ENCODE measurements around the gene RALGPS1. TPM values are rescaled to one million over a fixed set of nuclear protein-coding genes. Genes with fewer than 3 reads are reported as not detected.
A peak's percentile ranks its signal among the peaks of the same experiment; 100 is the strongest.

RALGPS1 gene
- total RNA-seq, 1 experiment from 2014 or later, result 0.03 TPM

GRCh38 chr9:127116957-127117356, 202.4 kb downstream of the RALGPS1 start:
- no peaks in the 10 kb centered on the region for H3K27me3 ChIP-seq
- H3K36me3 ChIP-seq, result no peaks in the 10 kb centered on the region
- no peak overlapping the region for H3K4me3 ChIP-seq
- H3K9me3 ChIP-seq, result no peaks in the 10 kb centered on the region
- no peak for DNase-seq

DNA sequence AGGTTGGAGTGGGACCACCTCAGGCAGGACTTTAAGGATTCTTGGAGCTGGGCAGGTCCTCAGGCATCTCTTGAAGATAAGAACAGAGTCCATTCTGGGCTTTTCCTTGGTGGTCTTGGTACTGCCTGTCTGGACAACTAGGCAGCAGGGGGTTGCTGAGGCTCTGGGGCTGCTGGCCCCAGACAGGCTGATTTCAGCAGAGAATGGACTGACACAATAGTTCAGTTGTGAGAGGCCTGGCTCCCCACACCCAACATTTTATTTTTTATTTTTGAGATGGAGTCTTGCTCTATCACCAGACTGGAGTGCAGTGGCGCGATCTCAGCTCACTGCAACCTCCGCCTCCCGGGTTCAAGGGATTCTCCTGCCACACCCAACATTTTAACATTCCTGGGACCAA, 203.2 kb downstream of the RALGPS1 start:
- H3K36me3 ChIP-seq, result no peaks in the 10 kb centered on the region
- H3K27me3 ChIP-seq, result no peaks in the 10 kb centered on the region
- H3K4me3 ChIP-seq, result no peak overlapping the region
- DNase-seq, result no peak
- no peaks in the 10 kb centered on the region for H3K9me3 ChIP-seq

DNA sequence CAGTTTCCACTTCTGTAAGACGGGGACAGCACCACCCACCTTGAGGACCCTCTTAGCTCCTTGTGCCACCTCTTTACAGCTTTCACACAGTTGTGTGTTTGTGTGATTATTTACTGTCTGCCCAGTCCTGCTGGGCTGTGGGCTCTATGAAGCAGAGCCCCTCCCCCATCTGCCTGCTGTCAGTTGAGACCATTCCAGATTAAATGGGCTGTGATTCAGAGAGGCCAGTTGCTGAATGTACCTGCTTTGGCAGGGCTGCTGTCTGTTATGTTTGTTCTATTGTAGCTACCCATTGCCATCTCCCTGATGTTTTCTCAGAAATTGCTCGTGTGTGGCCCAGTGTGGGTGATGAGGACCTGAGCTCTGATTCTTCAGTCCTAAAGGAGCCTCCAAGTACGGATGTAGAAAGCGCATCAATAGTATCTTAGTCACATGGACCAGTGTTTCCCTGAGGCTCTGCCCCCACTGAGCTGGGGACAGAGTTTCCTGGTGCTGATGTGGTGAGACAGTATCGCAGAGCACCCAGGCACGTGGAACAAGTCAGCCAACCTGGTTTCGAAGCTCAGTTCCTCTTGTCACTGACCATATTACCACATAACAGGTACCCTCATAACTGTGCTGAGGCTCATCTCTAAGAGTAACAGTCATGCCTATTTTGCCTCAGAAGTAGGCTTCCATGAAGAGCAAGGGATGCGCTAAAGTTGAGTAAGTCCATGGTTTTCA, 204.2 kb downstream of the RALGPS1 start:
- Histone ChIP-seq H3K27me3 (no peaks in the 10 kb centered on the region), H3K9me3 (no peaks in the 10 kb centered on the region), H3K36me3 (no peaks in the 10 kb centered on the region), H3K4me3 (no peak overlapping the region)
- no peak for DNase-seq

- Histone ChIP-seq H3K27me3 (no peaks in the 10 kb centered on the region), H3K36me3 (no peaks in the 10 kb centered on the region), H3K9me3 (no peaks in the 10 kb centered on the region), H3K4me3 (no peak overlapping the region)
- DNase-seq, result no peak
Observed at GRCh38 chr9:127119320-127119709, 204.7 kb downstream of the RALGPS1 start.

DNA sequence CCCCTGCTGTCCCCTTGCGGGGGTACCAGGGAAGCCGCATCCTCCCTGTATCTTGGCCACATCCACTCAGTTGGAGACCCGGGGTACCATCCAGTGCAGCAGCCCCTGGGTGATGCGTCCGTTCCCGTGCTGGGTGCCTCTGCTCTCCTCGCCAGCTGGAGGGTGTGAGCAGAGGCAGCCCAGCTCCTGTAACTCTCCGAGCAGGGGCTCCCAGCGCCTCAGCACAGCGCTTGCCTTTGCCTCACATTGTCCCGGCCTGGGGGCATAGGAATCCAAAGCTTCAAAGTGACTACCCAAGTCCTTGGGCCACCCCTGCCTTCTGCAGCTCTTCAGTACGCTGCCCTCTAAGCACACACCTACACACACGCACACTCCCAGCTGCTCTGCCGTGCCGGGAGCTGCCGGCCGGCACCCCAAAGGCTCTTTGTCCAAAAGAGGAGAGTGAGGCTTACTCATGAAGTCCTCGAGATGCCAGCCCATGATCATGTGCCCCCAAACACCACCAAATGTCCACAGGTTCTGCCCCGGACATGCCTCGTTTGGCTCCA, 207.1 kb downstream of the RALGPS1 start:
- Histone ChIP-seq H3K9me3 (no peaks in the 10 kb centered on the region), H3K36me3 (no peaks in the 10 kb centered on the region), H3K27me3 (no peaks in the 10 kb centered on the region), H3K4me3 (peak overlapping the region; percentile 53)
- DNase-seq, result peak; percentile 25

GRCh38 chr9:127122176-127123063, 207.8 kb downstream of the RALGPS1 start, which contains the start of gene ANGPTL2:
Gene ANGPTL2, minus strand, starts transcription at chr9:127122635. Its CDS starts 13,904 bp downstream, at chr9:127108731.
- no peaks in the 10 kb centered on the region for H3K27me3 ChIP-seq
- peak within 1 kb of the TSS; percentile 53 for H3K4me3 ChIP-seq
- peak; percentile 99 for DNase-seq
- H3K36me3 ChIP-seq, result no peaks in the 10 kb centered on the region
- no peaks in the 10 kb centered on the region for H3K9me3 ChIP-seq

GRCh38 chr9:127123064-127123890, 208.7 kb downstream of the RALGPS1 start:
- peak; percentile 33 for DNase-seq
- 0 out of 2 replicates have a peak, but pooled peaks cover 2% of the 10 kb centered on the region for H3K9me3 ChIP-seq
- no peaks in the 10 kb centered on the region for H3K36me3 ChIP-seq
- H3K27me3 ChIP-seq, result no peaks in the 10 kb centered on the region
- peak overlapping the region; percentile 53 for H3K4me3 ChIP-seq

GRCh38 chr9:127124111-127124531, 209.5 kb downstream of the RALGPS1 start:
- Histone ChIP-seq H3K4me3 (no peak overlapping the region), H3K36me3 (no peaks in the 10 kb centered on the region), H3K27me3 (no peaks in the 10 kb centered on the region), H3K9me3 (0 out of 2 replicates have a peak, but pooled peaks cover 2% of the 10 kb centered on the region)
- no peak for DNase-seq

GRCh38 chr9:127124792-127125191, 210.2 kb downstream of the RALGPS1 start:
- DNase-seq, result no peak
- Histone ChIP-seq H3K27me3 (no peaks in the 10 kb centered on the region), H3K4me3 (no peak overlapping the region), H3K9me3 (0 out of 2 replicates have a peak, but pooled peaks cover 2% of the 10 kb centered on the region), H3K36me3 (no peaks in the 10 kb centered on the region)

GRCh38 chr9:127126971-127127370, 212.4 kb downstream of the RALGPS1 start:
- Histone ChIP-seq H3K9me3 (0 out of 2 replicates have a peak, but pooled peaks cover 2% of the 10 kb centered on the region), H3K36me3 (no peaks in the 10 kb centered on the region), H3K4me3 (no peak overlapping the region), H3K27me3 (no peaks in the 10 kb centered on the region)
- DNase-seq, result no peak

DNA sequence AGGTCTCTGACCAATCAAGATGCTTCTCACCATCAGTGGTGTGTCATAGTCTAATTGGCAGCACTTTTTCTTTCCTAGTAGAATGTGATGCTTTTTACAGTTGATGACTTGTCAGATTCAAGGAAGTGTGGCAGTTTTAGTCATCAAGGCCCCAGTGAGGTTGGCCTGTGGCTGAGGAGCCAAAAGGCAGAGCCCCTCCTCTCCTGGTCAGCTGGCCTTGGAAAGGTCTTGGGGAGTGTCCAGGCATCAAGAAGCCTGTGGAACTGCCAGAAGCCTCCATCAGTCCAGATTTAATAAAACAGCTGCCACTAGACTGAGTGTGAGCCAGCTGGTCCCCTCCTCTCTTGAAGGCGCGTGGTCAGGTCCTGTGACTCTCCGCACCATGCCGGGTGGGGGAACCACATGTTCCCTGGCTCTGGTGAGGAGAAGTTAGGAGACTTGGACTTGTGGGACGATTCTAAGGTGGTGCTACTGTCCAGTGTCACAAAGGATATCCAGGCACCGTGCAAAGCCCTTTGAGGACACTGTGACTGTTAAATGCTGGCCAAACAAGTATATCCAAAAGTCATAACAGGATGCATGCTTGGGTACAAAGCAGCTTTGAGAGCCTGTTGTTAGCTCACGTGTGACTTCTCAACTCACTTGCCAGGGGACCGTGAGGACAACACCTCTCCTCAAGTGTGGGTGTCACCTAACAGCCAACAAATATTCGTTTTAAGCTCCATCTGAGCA, 213.9 kb downstream of the RALGPS1 start:
- DNase-seq, result peak; percentile 83
- Histone ChIP-seq H3K9me3 (0 out of 2 replicates have a peak, but pooled peaks cover 2% of the 10 kb centered on the region), H3K27me3 (no peaks in the 10 kb centered on the region), H3K36me3 (no peaks in the 10 kb centered on the region), H3K4me3 (no peak overlapping the region)

DNA sequence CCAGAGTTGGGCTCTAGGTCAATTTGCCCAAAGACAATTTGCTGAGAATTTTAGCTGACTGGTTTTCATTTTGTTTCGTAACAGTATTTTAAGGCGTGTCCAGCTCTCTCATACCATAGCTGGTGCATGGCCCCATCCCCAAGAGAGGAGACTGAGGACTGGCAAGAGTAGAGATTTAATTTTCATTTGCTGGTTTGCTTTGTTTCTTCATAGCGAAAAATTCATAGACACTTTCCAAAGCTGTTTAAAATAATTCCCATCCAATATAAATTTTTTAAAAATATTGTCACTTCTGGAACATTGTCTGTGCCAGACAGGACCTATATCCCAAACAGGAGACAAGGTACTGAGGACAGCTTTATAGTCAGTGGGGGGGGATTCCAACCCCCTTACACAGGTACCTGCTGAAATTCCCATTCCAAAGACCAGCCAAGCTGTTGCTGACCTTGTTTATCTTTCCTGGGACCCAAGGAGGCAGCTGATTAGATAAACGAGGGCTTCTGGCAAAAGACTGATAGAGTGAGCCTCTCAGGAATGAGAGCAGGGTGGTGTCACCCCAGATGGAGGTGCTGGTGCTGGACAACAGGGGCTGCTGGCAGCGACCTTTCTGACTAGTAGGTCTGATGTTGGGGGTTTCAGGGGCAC, 214.6 kb downstream of the RALGPS1 start:
- no peak overlapping the region for H3K4me3 ChIP-seq
- 0 out of 2 replicates have a peak, but pooled peaks cover 2% of the 10 kb centered on the region for H3K9me3 ChIP-seq
- H3K36me3 ChIP-seq, result no peaks in the 10 kb centered on the region
- no peak for DNase-seq
- no peaks in the 10 kb centered on the region for H3K27me3 ChIP-seq

- H3K9me3 ChIP-seq, result 0 out of 2 replicates have a peak, but pooled peaks cover 2% of the 10 kb centered on the region
- H3K27me3 ChIP-seq, result no peaks in the 10 kb centered on the region
- no peak overlapping the region for H3K4me3 ChIP-seq
- no peaks in the 10 kb centered on the region for H3K36me3 ChIP-seq
- no peak for DNase-seq
Observed at GRCh38 chr9:127129718-127130085, 215.1 kb downstream of the RALGPS1 start.

- no peak for DNase-seq
- H3K4me3 ChIP-seq, result no peak overlapping the region
- H3K9me3 ChIP-seq, result 0 out of 2 replicates have a peak, but pooled peaks cover 2% of the 10 kb centered on the region
- no peaks in the 10 kb centered on the region for H3K27me3 ChIP-seq
- no peaks in the 10 kb centered on the region for H3K36me3 ChIP-seq
Observed at GRCh38 chr9:127130235-127130634, 215.7 kb downstream of the RALGPS1 start.
